Psoas muscle (tissue), 8 donors: Measurements from ENCODE around the gene PAQR7. TPM values are rescaled to one million over a fixed set of nuclear protein-coding genes. Genes with fewer than 3 reads are reported as not detected.
A peak's percentile ranks its signal among the peaks of the same experiment; 100 is the strongest.

Source experiments
- ATAC-seq, 4 donors: fragments of 200-7000 bp; cut with Tn5 transposase; one replicate each; pipeline ENCODE4 v1.9.1; 2020; ENCODE audit warnings: moderate library complexity in 3 of 4, mild to moderate bottlenecking in 2 of 4
- DNase-seq, 2 donors: peaks; one replicate each; pipeline ENCODE4 v3.0.0-alpha.2; 2020
- H3K27ac ChIP-seq: fragments of 200-600 bp; one replicate; pipeline ENCODE4 v1.8.0; 2022
- H3K27me3 ChIP-seq, 3 donors: fragments of 200-600 bp in 1 of 3; one replicate each; pipeline versions ENCODE4 v1.6.1 to v1.8.0; 2013 to 2022; ENCODE audit warnings: low read length in 2 of 3, mild to moderate bottlenecking in 2 of 3, moderate library complexity in 1 of 3; ENCODE audit not compliant: insufficient read depth in 3 of 3
- H3K36me3 ChIP-seq, 2 donors: fragments of 200-600 bp in 1 of 2; one replicate each; pipeline versions ENCODE4 v1.6.1 to v1.8.0; 2013 to 2022; ENCODE audit warnings: low read depth in 1 of 2, mild to moderate bottlenecking in 1 of 2, moderate library complexity in 1 of 2; ENCODE audit not compliant: insufficient read depth in 1 of 2
- H3K4me1 ChIP-seq: fragments of 200-600 bp; one replicate; pipeline ENCODE4 v1.8.0; 2022
- H3K4me3 ChIP-seq: fragments of 200-600 bp; one replicate; pipeline ENCODE4 v1.8.0; 2022; ENCODE audit warnings: mild to moderate bottlenecking
- H3K9me3 ChIP-seq: fragments of 200-600 bp; one replicate; pipeline ENCODE4 v1.8.0; 2022
- WGBS, 3 donors: extraction: QIAGEN DNeasy Blood & Tissue Kit; methylation state at CpG; one replicate each; pipeline versions ENCODE4 v1.1.6 to v1.1.7; 2013; 5-methylcytosine and 5-hydroxymethylcytosine counted together
- intact Hi-C, 2 donors: fragments of 100-400 bp; cut with DNase I; formaldehyde crosslinking; loops; one replicate each; pipeline versions ENCODE4 v1.11.0 to v1.14.2; 2022
- polyA plus RNA-seq, 3 donors: library from polyadenylated mRNA; stranded (reverse); fragments of 200-250 nt; gene quantifications; one replicate each; pipeline ENCODE4 v1.2.3, GENCODE V29; 2013
- total RNA-seq, 4 donors: library from RNA; stranded (reverse); fragmentation: NEBNext Ultra II Directional in 2 of 4; extraction: Animal tissue kit (Norgen Biotek cat#: 25700) in 2 of 4; gene quantifications; one replicate each; pipeline versions ENCODE4 v1.2.1 to v1.2.4, GENCODE V29; 2021 to 2023
- TF ChIP-seq, protein P1 (sequence below): fragments of 200-600 bp; IDR thresholded peaks from one replicate; pipeline ENCODE4 v1.8.0; 2022; ENCODE audit warnings: antibody characterized with exemption
- donor health status: healthy with polysubstance abuse.
- donor health status: DM: no; HTN: no; CAD: no; lungs with moderate emphysema.
- donor health status: Bipolar disorder and iron deficiency.
- donor health status: healthy.
- donor health status: DM: yes; HTN: yes; CAD: no.
- donor health status: DM: no; HTN: no; CAD: no.
- donor health status: DM: no; HTN: no; CAD: no.
- donor health status: DM: yes; HTN: yes; CAD: no.

The PAQR7 gene
- total and polyA plus RNA-seq, 7 donors: 2.1 to 3.7 (median 2.3) TPM

DNA sequence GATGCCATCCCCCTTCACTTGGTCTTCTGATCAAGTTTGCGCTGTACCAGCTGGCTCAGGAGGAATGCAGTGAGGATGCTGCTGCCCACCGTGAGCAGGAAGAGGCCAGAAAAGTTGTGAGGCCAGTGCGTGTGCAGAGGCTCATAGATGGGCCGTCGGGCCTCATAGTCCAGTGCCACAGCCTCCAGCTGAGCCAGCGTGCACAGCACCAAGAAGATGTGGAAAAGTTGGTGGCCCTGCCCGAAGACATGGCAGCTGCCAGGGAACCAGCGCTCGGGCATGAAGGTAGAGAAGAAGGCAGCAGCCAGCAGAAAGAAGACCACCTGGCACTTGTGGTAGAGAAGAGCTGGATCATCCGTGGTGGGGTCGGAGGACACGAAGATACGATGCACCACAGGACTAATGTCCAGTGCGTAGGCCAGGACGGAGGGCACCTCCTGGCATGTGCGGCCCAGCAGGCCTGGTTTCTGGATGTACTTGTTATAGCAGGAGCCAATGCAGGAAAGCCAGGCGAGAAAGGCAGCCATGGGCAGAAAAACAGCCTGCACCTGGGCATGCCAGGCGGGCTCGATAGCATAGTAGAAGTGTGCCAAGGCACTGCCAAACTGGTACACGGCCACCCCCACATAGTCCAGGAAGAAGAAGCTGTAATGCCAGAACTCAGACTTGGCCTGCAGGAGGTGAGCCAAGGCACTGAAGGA is 12.6 kb downstream of the PAQR7 start:
- ATAC-seq: no peak
- Histone ChIP-seq H3K36me3 (no peaks in the 10 kb centered on the region), H3K9me3 (no peaks in the 10 kb centered on the region), H3K27ac (no peak overlapping the region), H3K4me3 (no peak overlapping the region), H3K4me1 (peaks cover 7% of the 10 kb centered on the region), H3K27me3 (no peaks in the 10 kb centered on the region)
- DNase-seq: no peak
- TF ChIP-seq, protein P1, sequence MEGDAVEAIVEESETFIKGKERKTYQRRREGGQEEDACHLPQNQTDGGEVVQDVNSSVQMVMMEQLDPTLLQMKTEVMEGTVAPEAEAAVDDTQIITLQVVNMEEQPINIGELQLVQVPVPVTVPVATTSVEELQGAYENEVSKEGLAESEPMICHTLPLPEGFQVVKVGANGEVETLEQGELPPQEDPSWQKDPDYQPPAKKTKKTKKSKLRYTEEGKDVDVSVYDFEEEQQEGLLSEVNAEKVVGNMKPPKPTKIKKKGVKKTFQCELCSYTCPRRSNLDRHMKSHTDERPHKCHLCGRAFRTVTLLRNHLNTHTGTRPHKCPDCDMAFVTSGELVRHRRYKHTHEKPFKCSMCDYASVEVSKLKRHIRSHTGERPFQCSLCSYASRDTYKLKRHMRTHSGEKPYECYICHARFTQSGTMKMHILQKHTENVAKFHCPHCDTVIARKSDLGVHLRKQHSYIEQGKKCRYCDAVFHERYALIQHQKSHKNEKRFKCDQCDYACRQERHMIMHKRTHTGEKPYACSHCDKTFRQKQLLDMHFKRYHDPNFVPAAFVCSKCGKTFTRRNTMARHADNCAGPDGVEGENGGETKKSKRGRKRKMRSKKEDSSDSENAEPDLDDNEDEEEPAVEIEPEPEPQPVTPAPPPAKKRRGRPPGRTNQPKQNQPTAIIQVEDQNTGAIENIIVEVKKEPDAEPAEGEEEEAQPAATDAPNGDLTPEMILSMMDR: no peak
- intact Hi-C loops: no loop called here
- WGBS, 3 donors: 74 to 92% (median 87%) methylated on average over 20 of the region's 20 CpGs

DNA sequence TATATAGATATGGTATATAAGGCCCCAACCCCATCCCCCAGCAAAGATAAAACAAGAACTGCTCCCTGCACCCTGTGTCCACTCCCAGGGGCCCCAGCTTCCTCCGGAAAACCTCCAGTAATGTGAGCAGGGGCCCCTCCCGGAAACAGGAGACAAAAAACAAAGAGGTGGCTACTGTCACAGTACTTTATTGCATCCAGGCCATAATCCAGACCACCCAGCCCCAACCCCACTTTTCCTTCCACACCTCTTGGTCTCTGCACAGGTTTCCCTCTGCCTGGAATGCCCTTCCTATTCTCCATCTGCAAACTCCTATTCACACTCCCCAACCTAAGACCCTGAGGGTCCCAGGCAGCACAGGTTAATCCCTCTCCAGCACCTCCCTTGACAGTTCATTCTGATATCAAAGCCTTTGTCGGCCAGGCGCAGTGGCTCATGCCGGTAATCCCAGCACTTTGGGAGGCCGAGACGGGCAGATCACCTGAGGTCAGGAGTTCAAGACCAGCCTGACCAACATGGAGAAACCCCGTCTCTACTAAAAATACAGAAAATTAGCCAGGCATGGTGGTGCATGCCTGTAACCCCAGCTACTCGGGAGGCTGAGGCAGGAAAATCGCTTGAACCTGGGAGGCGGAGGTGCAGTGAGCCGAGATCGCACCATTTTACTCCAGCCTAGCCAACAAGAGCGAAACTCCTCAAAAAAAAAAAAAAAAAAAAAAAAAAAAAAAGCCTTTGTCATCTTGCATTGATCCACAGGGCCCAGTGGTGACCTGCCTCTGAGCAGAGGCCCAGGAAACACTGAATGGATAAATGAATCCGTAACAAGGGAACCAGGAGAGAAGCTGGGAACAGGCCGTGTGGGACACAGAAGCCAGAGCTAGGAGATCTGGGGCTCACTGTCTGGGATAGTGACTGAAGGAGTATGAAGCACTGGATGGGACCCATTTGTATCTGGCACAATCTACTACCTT is 13.9 kb downstream of the PAQR7 start:
- DNase-seq: no peak
- Histone ChIP-seq H3K4me3 (no peak overlapping the region), H3K36me3 (no peaks in the 10 kb centered on the region), H3K4me1 (peaks cover 7% of the 10 kb centered on the region), H3K9me3 (no peaks in the 10 kb centered on the region), H3K27ac (no peak overlapping the region), H3K27me3 (no peaks in the 10 kb centered on the region)
- TF ChIP-seq, protein P1: no peak
- intact Hi-C loops: no loop called here
- WGBS, 3 donors: 71 to 79% (median 79%) methylated on average over 16 of the region's 16 CpGs
- no peak for ATAC-seq

DNA sequence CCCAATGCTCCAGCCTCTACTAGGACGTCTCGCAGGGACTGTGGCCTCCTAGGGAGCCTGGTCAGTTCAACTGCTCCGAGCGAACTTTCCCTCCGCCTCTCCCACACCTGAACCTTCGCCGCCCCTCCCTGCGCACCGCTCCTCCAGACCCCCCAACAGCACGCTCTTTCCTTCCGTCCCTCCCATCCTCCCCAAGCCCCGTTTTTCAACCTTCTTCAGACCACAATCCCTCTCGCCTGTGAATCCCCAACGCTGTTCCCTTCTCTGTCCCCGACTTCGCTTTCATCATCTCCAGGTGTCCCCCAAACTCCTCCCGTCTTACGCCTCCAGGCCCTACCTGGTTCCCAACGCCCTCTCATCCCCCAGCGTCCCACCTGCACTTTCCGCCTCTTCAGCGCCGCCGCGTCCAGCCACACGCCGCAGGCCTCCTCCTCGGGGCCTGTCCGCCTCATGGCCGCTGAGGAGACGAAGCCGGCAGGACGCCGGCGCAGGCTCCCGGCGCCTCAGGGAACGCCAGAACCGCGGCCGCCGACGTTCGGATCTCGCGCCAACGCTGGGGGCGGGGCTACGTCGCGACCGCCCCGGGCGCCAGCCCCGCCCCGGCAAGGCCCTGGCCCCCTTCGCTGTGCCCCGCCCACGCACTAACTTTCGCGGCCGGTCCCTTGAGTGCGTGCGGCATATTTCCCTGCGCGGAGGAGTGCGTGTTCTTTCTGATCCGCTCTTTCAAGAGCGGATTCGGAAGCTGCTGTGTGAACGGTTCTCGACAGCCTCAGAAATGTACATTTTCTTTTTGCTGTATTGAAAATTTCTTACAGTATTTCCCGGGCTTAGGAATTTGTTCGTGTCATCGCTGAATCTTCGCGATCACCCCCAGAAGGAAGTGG is 16.4 kb downstream of the PAQR7 start, which contains the start of gene AUNIP:
TSS of gene AUNIP (minus strand) at position 552 of the 884 bp plus-strand sequence. CDS start at position 452, 100 bp downstream.
- intact Hi-C loops: no loop called here
- TF ChIP-seq, protein P1: no peak
- ATAC-seq: peak; percentile 94 to 98 (median 96)

DNA sequence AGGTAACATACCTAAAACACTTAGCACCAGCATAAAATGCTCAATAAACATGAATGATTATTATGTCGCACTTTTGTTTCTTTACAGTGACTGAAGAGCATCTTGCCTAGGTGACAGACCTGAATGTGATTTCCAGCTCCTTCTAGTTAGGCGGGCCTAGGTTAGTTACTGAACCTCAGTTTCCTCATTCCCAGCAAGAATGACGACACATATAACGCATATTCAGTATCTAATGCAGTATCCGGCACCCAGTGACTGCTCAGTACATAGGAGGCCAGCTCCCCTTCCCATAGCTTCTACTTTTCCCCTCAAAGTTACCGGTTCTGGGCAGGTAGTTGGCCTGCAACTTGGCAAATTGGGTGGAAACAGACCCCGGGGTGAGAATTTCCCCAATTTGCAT is 17.0 kb downstream of the PAQR7 start:
- no peaks in the 10 kb centered on the region for H3K27me3 ChIP-seq
- DNase-seq (no peak), ATAC-seq (no peak)
- H3K9me3 ChIP-seq: no peaks in the 10 kb centered on the region
- no peaks in the 10 kb centered on the region for H3K36me3 ChIP-seq
- 47 to 51% (median 48%) methylated on average over 7 of the region's 7 CpGs for WGBS, 3 donors
- peaks cover 7% of the 10 kb centered on the region for H3K4me1 ChIP-seq
- TF ChIP-seq, protein P1: no peak
- intact Hi-C loops: no loop called here
- no peak overlapping the region for H3K27ac ChIP-seq
- H3K4me3 ChIP-seq: peak overlapping the region; percentile 75

More for the DNA sequence above, 16.4 kb downstream of the PAQR7 start, which contains the start of gene AUNIP:
- H3K9me3 ChIP-seq: no peaks in the 10 kb centered on the region
- H3K4me1 ChIP-seq: peaks cover 7% of the 10 kb centered on the region
- no peaks in the 10 kb centered on the region for H3K36me3 ChIP-seq
- H3K27me3 ChIP-seq: no peaks in the 10 kb centered on the region
- DNase-seq: peak; percentile 89 to 92
- WGBS, 3 donors: 1 to 2% (median 1%) methylated on average over 72 to 77 of the region's 77 CpGs
- H3K4me3 ChIP-seq: peak within 1 kb of the TSS; percentile 75
- H3K27ac ChIP-seq: peak within 1 kb of the TSS; percentile 77
